ENCODE measurements around the gene FLCN. TPM values are rescaled to one million over a fixed set of nuclear protein-coding genes. Genes with fewer than 3 reads are reported as not detected.

Gene FLCN
- total and polyA plus RNA-seq, 7 donors, result 38.7 to 106 (median 58.3) TPM

DNA sequence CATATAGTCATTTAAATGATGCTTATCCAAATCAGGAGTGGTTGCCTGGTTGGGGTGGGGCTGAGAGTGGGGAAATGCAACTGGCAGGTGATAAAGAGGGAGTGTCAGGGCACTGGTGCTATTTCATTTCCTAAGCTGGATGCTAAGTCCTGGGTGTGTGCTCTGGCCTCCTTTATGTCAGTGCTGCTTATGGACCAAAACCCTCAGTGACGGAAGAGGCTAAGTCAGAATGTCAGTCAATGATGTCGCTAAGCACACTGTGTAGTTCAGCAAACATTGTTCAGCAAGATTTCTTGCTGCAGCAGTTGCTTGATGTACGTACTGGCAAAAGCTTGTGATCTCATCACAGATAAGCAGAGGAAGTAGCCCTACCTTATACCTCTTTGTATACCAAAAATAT lies 16.4 kb upstream of the FLCN start:
- H3K27me3 ChIP-seq (ENCODE audit: insufficient read depth in 3 of 3, low read length in 2 of 3), result no peaks in the 10 kb centered on the region
- ATAC-seq, result no peak
- no peak for DNase-seq
- no peak overlapping the region for H3K27ac ChIP-seq
- TF ChIP-seq, protein P1, sequence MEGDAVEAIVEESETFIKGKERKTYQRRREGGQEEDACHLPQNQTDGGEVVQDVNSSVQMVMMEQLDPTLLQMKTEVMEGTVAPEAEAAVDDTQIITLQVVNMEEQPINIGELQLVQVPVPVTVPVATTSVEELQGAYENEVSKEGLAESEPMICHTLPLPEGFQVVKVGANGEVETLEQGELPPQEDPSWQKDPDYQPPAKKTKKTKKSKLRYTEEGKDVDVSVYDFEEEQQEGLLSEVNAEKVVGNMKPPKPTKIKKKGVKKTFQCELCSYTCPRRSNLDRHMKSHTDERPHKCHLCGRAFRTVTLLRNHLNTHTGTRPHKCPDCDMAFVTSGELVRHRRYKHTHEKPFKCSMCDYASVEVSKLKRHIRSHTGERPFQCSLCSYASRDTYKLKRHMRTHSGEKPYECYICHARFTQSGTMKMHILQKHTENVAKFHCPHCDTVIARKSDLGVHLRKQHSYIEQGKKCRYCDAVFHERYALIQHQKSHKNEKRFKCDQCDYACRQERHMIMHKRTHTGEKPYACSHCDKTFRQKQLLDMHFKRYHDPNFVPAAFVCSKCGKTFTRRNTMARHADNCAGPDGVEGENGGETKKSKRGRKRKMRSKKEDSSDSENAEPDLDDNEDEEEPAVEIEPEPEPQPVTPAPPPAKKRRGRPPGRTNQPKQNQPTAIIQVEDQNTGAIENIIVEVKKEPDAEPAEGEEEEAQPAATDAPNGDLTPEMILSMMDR (IDR thresholded peaks at IDR 0.05), result no peak
- peaks cover 20 to 100% of the 10 kb centered on the region in 2 donors for H3K36me3 ChIP-seq (ENCODE audit: insufficient read depth in 1 of 2, low read depth in 1 of 2)
- intact Hi-C loops (cut with DNase I), result no loop called here
- H3K4me1 ChIP-seq, result no peaks in the 10 kb centered on the region
- H3K4me3 ChIP-seq, result no peak overlapping the region
- 90 to 99% (median 95%) methylated on average over 3 of the region's 3 CpGs for WGBS, 3 donors
- no peaks in the 10 kb centered on the region for H3K9me3 ChIP-seq

DNA sequence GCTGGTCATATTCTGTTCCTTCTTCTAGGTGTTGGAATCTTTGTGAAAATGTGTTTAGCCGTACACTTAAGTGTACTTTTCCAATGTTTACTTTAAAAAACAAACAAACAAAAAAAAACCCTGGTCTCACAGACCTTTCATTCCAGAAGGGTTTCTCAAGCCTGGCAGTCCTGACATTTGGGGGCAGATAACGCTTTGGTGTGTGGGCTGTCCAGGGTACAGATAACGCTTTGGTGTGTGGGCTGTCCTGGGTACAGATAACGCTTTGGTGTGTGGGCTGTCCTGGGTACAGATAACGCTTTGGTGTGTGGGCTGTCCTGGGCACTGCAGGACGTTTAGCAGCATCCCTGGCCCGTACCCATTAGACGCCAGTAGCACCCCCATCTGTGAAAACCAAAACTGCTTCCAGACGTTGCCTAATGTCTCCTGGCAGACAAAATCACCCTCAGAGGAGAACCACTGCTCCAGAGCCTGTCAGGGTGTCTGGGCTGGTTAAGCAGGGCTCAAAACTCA lies 15.2 kb upstream of the FLCN start:
- Histone ChIP-seq H3K4me1 (no peaks in the 10 kb centered on the region), H3K27ac (no peak overlapping the region), H3K9me3 (no peaks in the 10 kb centered on the region), H3K27me3 (ENCODE audit: insufficient read depth in 3 of 3, low read length in 2 of 3) (no peaks in the 10 kb centered on the region), H3K4me3 (no peak overlapping the region), H3K36me3 (ENCODE audit: insufficient read depth in 1 of 2, low read depth in 1 of 2) (peaks cover 16 to 100% of the 10 kb centered on the region in 2 donors)
- TF ChIP-seq, protein P1 (IDR thresholded peaks at IDR 0.05), result no peak
- DNase-seq (no peak), ATAC-seq (no peak)
- 74 to 85% (median 83%) methylated on average over 9 of the region's 9 CpGs for WGBS, 3 donors
- intact Hi-C loops (cut with DNase I), result no loop called here

DNA sequence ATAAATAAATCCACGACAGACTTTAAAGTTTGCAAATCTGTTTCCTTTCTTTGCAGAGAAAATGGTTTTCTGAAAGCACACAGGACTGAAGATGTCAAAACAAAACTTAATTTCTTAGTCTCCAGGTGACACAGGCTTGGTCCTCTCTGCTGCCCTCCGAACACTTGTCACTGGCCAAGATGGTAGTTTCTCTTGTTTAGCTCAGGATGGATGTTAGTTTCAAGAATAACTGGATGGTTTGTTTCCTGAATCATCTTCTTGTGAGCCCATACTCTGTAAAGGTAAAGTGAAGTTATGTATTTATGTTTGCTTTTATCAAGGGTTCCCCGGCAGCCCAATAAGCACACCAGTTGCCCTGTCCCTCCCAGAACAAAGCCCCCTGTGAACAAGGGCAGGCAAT lies 9.9 kb upstream of the FLCN start:
- no peak for ATAC-seq
- intact Hi-C loops (cut with DNase I), result no loop called here
- peaks cover 0 to 66% of the 10 kb centered on the region in 2 donors for H3K36me3 ChIP-seq (ENCODE audit: insufficient read depth in 1 of 2, low read depth in 1 of 2)

DNA sequence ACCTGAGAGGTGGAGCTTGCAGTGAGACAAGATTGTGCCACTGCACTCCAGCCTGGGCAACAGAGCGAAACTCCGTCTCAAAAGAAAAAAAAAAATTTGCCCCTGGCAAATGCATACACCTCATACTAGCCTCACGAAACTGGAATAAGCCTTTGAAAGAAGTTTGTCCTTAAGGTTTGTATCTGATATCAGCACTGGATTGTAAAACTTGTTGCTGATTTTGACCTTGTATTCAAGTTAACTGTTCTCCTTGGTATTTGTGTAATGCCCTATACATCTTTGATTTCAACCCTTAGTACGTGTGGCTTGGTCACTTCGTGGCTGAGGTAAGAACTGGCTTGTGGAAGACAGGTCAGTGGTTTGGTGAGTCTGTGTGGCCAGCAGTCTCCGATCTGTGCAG lies 6.2 kb upstream of the FLCN start:
- TF ChIP-seq, protein P1 (IDR thresholded peaks at IDR 0.05), result no peak
- H3K36me3 ChIP-seq (ENCODE audit: insufficient read depth in 1 of 2, low read depth in 1 of 2), result peaks cover 0 to 29% of the 10 kb centered on the region in 2 donors
- H3K4me3 ChIP-seq, result no peak overlapping the region
- peaks cover 3% of the 10 kb centered on the region for H3K4me1 ChIP-seq
- intact Hi-C loops (cut with DNase I), result loop anchor here in 1 of 2 donors (5.0 kb wide), 1 partner anchor 34 kb away; no protein-coding TSS in a partner anchor
- 81 to 95% (median 88%) methylated on average over 6 of the region's 6 CpGs for WGBS, 3 donors
- H3K27me3 ChIP-seq (ENCODE audit: insufficient read depth in 3 of 3, low read length in 2 of 3), result no peaks in the 10 kb centered on the region
- H3K27ac ChIP-seq, result no peak overlapping the region
- no peak for ATAC-seq
- DNase-seq, result no peak
- no peaks in the 10 kb centered on the region for H3K9me3 ChIP-seq

More for the DNA sequence above, 9.9 kb upstream of the FLCN start:
- Histone ChIP-seq H3K9me3 (no peaks in the 10 kb centered on the region), H3K27ac (no peak overlapping the region), H3K4me1 (no peaks in the 10 kb centered on the region), H3K4me3 (no peak overlapping the region), H3K27me3 (ENCODE audit: insufficient read depth in 3 of 3, low read length in 2 of 3) (no peaks in the 10 kb centered on the region)
- 91 to 94% (median 92%) methylated on average over 3 of the region's 3 CpGs for WGBS, 3 donors
- TF ChIP-seq, protein P1 (IDR thresholded peaks at IDR 0.05), result no peak
- no peak for DNase-seq

DNA sequence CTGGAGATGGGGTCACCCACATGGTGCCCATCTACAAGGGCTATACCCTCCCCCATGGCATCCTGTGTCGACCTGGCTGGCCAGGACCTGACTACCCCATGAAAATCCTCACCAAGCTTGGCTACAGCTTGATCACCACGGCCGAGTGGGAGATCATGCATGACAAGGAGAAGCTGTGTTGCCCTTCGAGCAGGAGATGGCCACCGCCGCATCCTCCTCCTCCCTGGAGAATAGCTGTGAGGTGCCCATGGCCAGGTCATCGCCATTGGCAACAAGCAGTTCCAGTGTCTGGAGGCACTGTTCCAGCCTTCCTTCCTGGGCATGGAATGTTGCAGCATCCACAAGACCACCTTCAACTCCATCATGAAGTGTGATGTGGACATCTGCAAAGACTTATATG lies 5.3 kb upstream of the FLCN start:
- peaks cover 0 to 20% of the 10 kb centered on the region in 2 donors for H3K36me3 ChIP-seq (ENCODE audit: insufficient read depth in 1 of 2, low read depth in 1 of 2)
- ATAC-seq (no peak), DNase-seq (no peak)
- H3K4me1 ChIP-seq, result peaks cover 8% of the 10 kb centered on the region
- intact Hi-C loops (cut with DNase I), result loop anchor here in 1 of 2 donors (5.0 kb wide), 1 partner anchor 35 kb away; no protein-coding TSS in a partner anchor
- 88 to 91% (median 89%) methylated on average over 7 of the region's 7 CpGs for WGBS, 3 donors
- H3K9me3 ChIP-seq, result no peaks in the 10 kb centered on the region
- TF ChIP-seq, protein P1 (IDR thresholded peaks at IDR 0.05), result no peak
- no peak overlapping the region for H3K4me3 ChIP-seq
- H3K27ac ChIP-seq, result no peak overlapping the region
- H3K27me3 ChIP-seq (ENCODE audit: insufficient read depth in 3 of 3, low read length in 2 of 3), result no peaks in the 10 kb centered on the region

Data from psoas muscle (tissue), 8 donors.